Spinal cord (tissue), 10 donors: ENCODE measurements around the gene HSF2BP. TPM values are rescaled to one million over a fixed set of nuclear protein-coding genes. Genes with fewer than 3 reads are reported as not detected.

ENCODE experiments used
- DNase-seq, 6 donors: peaks; one replicate each; pipeline versions ENCODE4 v3.0.0 to v3.0.0-alpha.2; 2013 to 2015; ENCODE audit warnings: low spot score in 6 of 6, low read depth in 4 of 6
- H3K27ac ChIP-seq: one replicate; pipeline ENCODE4 v1.5.1; 2013; ENCODE audit warnings: low read depth, low read length, control low read depth
- H3K27me3 ChIP-seq: one replicate; pipeline ENCODE4 v1.6.1; 2013; ENCODE audit warnings: low read length; ENCODE audit not compliant: control insufficient read depth, insufficient read depth
- H3K36me3 ChIP-seq: one replicate; pipeline ENCODE4 v1.6.1; 2013; ENCODE audit warnings: low read length; ENCODE audit not compliant: control insufficient read depth, insufficient read depth
- H3K4me1 ChIP-seq: one replicate; pipeline ENCODE4 v1.6.1; 2013; ENCODE audit warnings: low read length; ENCODE audit not compliant: control insufficient read depth, insufficient read depth
- H3K4me3 ChIP-seq: one replicate; pipeline ENCODE4 v1.5.1; 2013; ENCODE audit warnings: low read depth, low read length, control low read depth
- H3K9me3 ChIP-seq: one replicate; pipeline ENCODE4 v1.6.1; 2013; ENCODE audit warnings: low read length; ENCODE audit not compliant: control insufficient read depth, insufficient read depth
- WGBS: methylation state at CpG from one replicate; pipeline ENCODE4 v1.1.5; 2013; ENCODE audit warnings: missing lambda C conversion rate; ENCODE audit not compliant: insufficient coverage; 5-methylcytosine and 5-hydroxymethylcytosine counted together
- polyA plus RNA-seq, 2 donors: library from polyadenylated mRNA; unstranded; fragments of 120-200 nt; gene quantifications; one replicate each; pipeline ENCODE4 v1.2.1, GENCODE V29; 2013; ENCODE audit not compliant: insufficient read length in 2 of 2
- total RNA-seq, 2 donors: library from RNA; depleted of rRNA in 1 of 2; stranded (reverse); fragments of 120-200 nt in 1 of 2; fragments of >200 nt in 1 of 2; gene quantifications; one replicate each; pipeline versions ENCODE4 v1.2.3 to v1.2.4, GENCODE V29; 2013 to 2014
- donor health status: healthy.

HSF2BP gene
- total and polyA plus RNA-seq, 4 donors: 1.3 to 2.0 (median 1.4) TPM

DNA sequence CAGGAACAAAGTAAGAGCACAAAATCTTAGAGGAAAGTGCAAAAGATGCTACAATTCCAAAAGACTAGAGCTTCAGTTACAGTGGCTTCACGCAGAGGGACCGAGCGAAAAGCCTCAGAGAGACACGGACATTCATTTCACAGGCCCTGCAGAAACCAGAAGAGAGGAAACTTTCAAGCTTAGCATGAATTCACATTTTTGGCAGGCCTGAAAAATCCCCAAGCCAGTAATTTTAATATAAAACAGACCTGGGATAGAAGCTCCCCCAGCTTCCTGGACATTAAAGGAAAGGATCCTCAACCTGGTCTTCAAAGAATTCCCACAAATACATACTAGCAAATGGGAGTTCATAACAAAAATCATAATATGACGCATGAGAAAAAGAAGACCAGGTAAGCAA is 66.2 kb downstream of the HSF2BP start:
- peak in 1 of 6 donors; percentile 29 for DNase-seq
- Histone ChIP-seq H3K9me3 (no peaks in the 10 kb centered on the region), H3K27ac (no peak overlapping the region), H3K27me3 (no peaks in the 10 kb centered on the region), H3K4me3 (no peak overlapping the region), H3K4me1 (no peaks in the 10 kb centered on the region), H3K36me3 (no peaks in the 10 kb centered on the region)
- WGBS: 95% methylated on average over 3 of the region's 5 CpGs

DNA sequence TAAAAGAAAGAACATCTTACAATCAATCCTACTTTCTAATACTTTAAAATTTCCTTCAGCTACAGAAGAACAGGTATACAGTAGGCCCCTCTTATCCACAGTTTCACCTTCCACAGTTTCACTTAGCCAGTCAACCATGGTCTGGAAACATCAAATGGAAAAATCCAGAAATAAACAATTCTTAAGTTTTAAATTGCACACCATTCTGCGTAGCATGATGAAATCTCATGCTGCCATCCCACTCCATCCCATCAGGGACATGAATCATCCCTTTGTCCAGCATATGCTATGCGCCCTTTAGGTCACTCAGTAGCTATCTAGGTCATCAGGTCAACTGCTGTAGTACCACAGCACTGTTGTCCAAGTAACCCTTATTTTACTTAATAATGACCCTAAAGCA is 67.7 kb downstream of the HSF2BP start:
- no peaks in the 10 kb centered on the region for H3K9me3 ChIP-seq
- H3K4me1 ChIP-seq: no peaks in the 10 kb centered on the region
- no peak for DNase-seq
- no peak overlapping the region for H3K27ac ChIP-seq
- 90% methylated on average over 2 of the region's 2 CpGs for WGBS
- H3K4me3 ChIP-seq: no peak overlapping the region
- no peaks in the 10 kb centered on the region for H3K36me3 ChIP-seq
- no peaks in the 10 kb centered on the region for H3K27me3 ChIP-seq

DNA sequence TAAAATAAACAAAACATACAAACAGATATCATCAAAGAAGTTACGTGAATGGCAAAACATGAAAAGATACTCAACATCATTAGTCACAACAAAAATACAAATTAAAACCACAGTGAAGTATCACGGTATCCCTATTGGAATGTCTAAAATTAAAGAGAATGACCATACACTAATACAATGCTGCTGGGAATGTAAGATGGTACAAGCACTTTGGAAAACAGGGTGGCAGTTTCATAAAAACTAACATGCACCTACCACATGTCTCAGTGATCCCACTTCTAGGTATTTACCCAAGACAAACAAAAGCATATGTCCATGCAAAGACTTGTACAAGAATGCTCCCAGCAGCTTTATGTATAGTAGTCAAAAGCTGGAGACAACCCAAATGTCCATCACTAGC is 69.1 kb downstream of the HSF2BP start:
- Histone ChIP-seq H3K4me3 (no peak overlapping the region), H3K27me3 (no peaks in the 10 kb centered on the region), H3K9me3 (no peaks in the 10 kb centered on the region), H3K36me3 (no peaks in the 10 kb centered on the region), H3K27ac (no peak overlapping the region), H3K4me1 (peaks cover 3% of the 10 kb centered on the region)
- no CpG with 5 or more reads among the region's 2 CpGs for WGBS
- no peak for DNase-seq

DNA sequence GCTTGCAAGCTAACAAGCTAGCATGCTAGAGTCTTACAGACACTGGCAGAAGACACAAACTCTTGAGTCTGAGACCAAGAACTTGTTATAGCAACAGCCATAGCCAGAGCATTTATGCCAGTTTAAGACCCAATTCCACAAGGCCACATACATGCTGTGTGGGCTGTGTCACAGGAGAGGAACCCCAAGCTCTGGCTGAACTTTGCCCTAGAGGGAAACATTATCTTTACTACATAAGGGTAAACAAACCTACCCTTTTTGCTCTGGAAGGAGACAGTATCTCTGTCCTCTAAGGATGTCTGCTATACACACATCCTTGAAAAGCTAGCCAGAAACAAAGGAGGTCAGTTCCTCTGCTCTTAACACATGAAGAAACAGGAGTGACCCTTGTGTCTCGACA is 70.3 kb downstream of the HSF2BP start:
- WGBS: no CpG with 5 or more reads among the region's 1 CpG
- Histone ChIP-seq H3K36me3 (no peaks in the 10 kb centered on the region), H3K27ac (no peak overlapping the region), H3K4me1 (peaks cover 3% of the 10 kb centered on the region), H3K9me3 (no peaks in the 10 kb centered on the region), H3K4me3 (no peak overlapping the region), H3K27me3 (no peaks in the 10 kb centered on the region)
- no peak for DNase-seq

DNA sequence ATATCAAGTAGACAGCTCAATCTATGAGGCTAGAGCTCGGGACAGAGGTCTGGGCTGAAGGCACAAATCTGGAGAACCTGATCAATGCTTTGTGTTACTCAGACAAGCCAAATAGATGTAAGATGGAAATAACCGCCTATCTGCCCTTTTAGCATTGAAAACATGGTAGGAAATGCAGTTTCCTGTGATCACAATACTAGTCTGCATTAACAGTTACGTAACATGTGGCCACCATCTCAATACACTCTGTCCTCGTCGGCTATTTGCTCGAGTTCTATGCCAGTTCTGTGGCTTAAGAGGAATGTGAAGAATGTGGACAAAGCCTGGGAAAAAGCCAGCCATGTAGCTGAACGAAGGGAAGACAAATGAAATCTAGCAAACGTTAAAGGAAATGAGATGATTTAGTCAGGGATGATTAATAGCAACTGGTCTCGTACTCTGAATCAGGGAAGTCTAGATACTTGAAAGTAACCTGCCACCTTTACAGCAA is 73.3 kb downstream of the HSF2BP start:
- no peaks in the 10 kb centered on the region for H3K9me3 ChIP-seq
- no peaks in the 10 kb centered on the region for H3K27me3 ChIP-seq
- H3K4me3 ChIP-seq: no peak overlapping the region
- WGBS: 44% methylated on average over 4 of the region's 9 CpGs
- no peak overlapping the region for H3K27ac ChIP-seq
- no peaks in the 10 kb centered on the region for H3K36me3 ChIP-seq
- H3K4me1 ChIP-seq: peaks cover 9% of the 10 kb centered on the region
- peak in 2 of 6 donors; percentile 26 to 56 for DNase-seq

DNA sequence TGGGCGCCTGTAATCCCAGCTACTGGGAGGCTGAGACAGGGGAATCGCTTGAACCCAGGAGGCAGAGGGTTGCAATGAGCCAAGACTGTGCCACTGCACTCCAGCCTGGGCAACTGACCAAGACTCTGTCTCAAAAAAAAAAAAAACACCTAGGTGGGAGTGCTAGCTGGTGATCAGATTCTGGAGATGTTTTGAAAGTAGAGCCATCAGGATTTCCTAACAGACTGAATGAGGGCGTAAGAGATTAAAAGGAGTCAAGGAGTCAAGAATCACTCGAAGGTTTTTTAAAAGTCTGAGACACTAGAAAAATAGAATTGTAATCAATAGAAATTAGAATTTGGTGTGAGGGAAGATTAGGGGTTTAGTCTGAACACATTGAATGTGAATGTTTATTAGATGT is 73.8 kb downstream of the HSF2BP start:
- Histone ChIP-seq H3K27ac (no peak overlapping the region), H3K9me3 (no peaks in the 10 kb centered on the region), H3K4me3 (no peak overlapping the region), H3K4me1 (peaks cover 9% of the 10 kb centered on the region), H3K27me3 (no peaks in the 10 kb centered on the region), H3K36me3 (no peaks in the 10 kb centered on the region)
- DNase-seq: no peak
- WGBS: 98% methylated on average over 3 of the region's 4 CpGs

DNA sequence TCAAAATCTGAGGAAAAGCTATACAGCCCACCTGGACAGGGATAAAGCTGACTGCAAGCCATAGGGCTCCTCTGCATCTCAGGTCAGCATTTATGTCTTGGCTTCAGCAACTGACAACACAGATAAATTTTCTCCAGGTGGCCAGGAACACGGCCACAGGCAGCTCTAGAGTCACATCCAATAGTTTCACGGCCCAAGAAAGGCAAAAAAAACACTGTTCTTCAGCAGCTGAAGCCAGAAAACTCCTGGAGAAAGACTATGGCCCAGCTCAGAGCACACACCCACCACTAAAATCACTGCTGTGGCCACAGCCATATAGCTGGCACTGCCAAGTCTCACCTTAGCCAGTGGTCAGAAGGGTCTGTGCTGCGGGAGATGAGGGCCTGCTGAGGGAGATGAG is 77.8 kb downstream of the HSF2BP start:
- Histone ChIP-seq H3K4me3 (no peak overlapping the region), H3K9me3 (no peaks in the 10 kb centered on the region), H3K27ac (no peak overlapping the region), H3K36me3 (no peaks in the 10 kb centered on the region), H3K4me1 (peaks cover 13% of the 10 kb centered on the region), H3K27me3 (no peaks in the 10 kb centered on the region)
- WGBS: 75% methylated on average over 2 of the region's 3 CpGs
- DNase-seq: no peak

DNA sequence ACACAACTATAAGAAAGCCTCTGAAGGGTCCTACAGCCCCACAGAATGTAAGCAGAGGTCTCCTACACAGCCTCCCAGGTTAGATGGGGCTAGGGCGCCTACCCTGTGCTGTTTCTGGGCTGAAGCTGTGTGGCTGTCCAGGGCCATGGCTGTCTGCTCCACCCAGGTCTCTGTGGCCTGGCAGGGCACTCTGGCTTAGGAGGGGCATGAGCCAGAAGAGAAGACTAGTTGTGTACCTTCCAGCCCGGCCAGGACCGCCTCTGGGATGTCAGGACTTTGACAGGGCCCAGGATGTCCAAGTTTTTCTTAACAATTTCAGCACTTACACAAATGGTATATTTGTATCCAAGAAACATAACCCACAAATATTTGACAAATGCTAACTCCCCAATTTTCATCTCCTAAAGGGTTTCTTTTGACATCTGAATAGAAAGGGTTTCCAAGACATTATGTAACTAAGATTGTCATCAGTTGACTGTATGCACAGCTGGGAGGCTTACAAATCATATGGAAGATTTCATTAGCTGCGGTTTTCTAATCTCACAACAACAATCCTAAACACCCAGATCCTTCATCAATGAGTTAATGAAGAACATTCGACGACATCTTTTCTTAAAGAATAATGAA is 80.5 kb downstream of the HSF2BP start:
- Histone ChIP-seq H3K4me3 (no peak overlapping the region), H3K36me3 (no peaks in the 10 kb centered on the region), H3K27me3 (no peaks in the 10 kb centered on the region), H3K9me3 (no peaks in the 10 kb centered on the region), H3K4me1 (peaks cover 17% of the 10 kb centered on the region), H3K27ac (no peak overlapping the region)
- DNase-seq: no peak
- 100% methylated on average over 1 of the region's 6 CpGs for WGBS

DNA sequence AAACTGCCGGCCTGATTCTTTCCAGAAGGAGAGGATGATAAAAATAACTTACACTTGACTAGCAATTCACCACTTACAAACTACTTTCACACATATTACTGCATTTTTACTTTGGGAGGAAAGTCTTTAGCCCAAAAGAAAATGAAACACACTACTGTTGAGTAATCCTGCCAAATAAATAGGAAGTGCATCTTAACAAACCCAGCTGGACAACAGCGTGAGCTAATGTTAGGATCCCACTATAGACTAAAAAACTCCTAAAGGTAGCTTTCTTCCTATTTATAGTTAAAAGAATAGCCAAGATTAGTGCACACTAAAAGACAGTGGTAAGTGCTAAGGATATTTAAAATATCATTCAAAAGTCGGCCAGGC is 83.8 kb downstream of the HSF2BP start:
- Histone ChIP-seq H3K36me3 (no peaks in the 10 kb centered on the region), H3K4me3 (no peak overlapping the region), H3K27ac (no peak overlapping the region), H3K27me3 (no peaks in the 10 kb centered on the region), H3K9me3 (no peaks in the 10 kb centered on the region), H3K4me1 (peaks cover 16% of the 10 kb centered on the region)
- DNase-seq: no peak
- no CpG with 5 or more reads among the region's 3 CpGs for WGBS

DNA sequence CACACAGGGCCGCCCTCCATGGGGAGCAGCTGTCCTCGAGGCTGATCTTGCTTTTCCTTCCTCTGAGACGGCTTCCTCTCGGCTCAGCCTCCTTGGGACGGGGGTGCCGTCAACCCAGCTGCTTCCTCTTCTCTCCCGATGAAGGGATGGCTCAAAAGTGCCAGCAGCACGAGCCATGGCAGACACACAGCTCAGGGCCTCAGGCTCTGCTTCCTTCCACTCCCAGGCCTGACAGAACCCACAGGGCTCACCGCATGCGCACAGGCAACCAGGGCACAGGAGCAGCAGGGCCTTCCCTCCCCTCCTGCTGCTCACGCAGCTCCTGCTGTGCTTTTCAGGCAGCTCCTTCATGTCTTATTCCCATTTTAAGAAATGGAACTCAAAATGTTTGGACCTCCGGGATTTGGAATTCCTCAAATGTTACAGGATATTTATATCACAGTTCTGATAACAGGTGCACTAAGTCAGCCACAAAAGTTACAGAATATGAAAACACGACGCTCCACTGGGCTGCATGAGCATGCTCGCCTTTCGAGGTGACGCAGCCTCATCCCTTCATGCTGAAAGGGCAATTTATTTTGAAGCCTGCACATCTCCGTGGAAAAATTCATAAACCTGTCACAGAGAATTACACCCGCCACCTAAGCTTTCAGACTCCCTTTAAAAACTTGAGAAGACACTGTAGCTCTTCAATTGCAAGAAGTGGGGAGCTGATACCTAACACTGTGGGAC is 84.4 kb downstream of the HSF2BP start:
- 75% methylated on average over 18 of the region's 19 CpGs for WGBS

More for the DNA sequence above, 84.4 kb downstream of the HSF2BP start:
- H3K4me1 ChIP-seq: peaks cover 16% of the 10 kb centered on the region
- no peaks in the 10 kb centered on the region for H3K36me3 ChIP-seq
- DNase-seq: peak in 2 of 6 donors; percentile 33 to 59
- H3K27me3 ChIP-seq: no peaks in the 10 kb centered on the region
- no peak overlapping the region for H3K4me3 ChIP-seq
- H3K27ac ChIP-seq: no peak overlapping the region
- no peaks in the 10 kb centered on the region for H3K9me3 ChIP-seq
